HL-60 (cell line): ENCODE measurements around the gene TANC1.

Source experiments
- DNase-seq, 2 experiments: peaks; one replicate each; pipeline ENCODE4 v3.0.0-alpha.2; 2010 to 2020; ENCODE audit warnings: low read depth in 1 of 2, low spot score in 1 of 2
- H3K27ac ChIP-seq: fragments of 250-450 bp; sonication (Bioruptor Pico); replicated peaks from 2 replicates; pipeline ENCODE4 v1.5.1; 2020; ENCODE audit warnings: mild to moderate bottlenecking, moderate library complexity
- H3K27me3 ChIP-seq: fragments of 250-450 bp; sonication (Bioruptor Pico); 2 replicates; pipeline ENCODE4 v1.5.1; 2021; ENCODE audit warnings: mild to moderate bottlenecking, moderate library complexity; ENCODE audit not compliant: insufficient read depth, poor library complexity, severe bottlenecking
- H3K4me3 ChIP-seq: replicated peaks from 2 replicates; pipeline ENCODE4 v1.5.1; 2011; ENCODE audit warnings: mild to moderate bottlenecking, control low read depth, low read length; ENCODE audit not compliant: insufficient read depth
- GABPA ChIP-seq: IDR thresholded peaks from 2 replicates; pipeline ENCODE4 v1.6.1; 2012; ENCODE audit warnings: low read depth
- POLR2AphosphoS5 ChIP-seq: IDR thresholded peaks from 2 replicates; pipeline ENCODE4 v1.6.1; 2012; ENCODE audit warnings: low read depth
- SPI1 ChIP-seq: IDR thresholded peaks from 2 replicates; pipeline ENCODE4 v1.6.1; 2012; ENCODE audit warnings: low read depth, mild to moderate bottlenecking, borderline replicate concordance
- TF ChIP-seq, protein P1 (sequence below): IDR thresholded peaks from 2 replicates; pipeline ENCODE4 v1.6.1; 2012; ENCODE audit warnings: low read depth; ENCODE audit not compliant: insufficient replicate concordance
- TF ChIP-seq, protein P2 (sequence below): IDR thresholded peaks from one replicate; pipeline ENCODE4 v1.5.1; 2011; ENCODE audit warnings: low read length, control low read depth, inconsistent platforms; ENCODE audit not compliant: insufficient read depth

Gene TANC1

DNA sequence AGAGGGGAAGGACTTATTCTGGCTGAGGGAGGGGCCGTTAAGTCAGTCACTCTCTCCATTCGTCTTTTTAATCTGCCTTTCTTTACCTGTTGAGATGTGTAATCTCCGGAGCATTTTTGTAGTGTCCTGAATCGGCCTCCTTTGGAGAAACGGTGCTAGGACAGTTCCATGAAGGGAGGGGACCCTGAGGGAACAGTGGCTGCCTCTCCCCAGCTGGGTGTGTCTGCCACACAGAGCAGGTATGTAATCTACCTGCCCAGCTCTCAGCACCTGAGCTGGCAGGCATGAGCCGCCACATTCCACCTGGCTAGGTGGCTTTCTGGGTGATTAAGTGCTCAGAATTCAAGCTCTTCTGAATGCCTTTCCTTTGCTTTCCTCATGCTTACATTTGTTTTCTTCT is 186.9 kb downstream of the TANC1 start:
- Histone ChIP-seq H3K4me3 (no peak overlapping the region), H3K27me3 (no peaks in the 10 kb centered on the region), H3K27ac (no peak overlapping the region)
- TF ChIP-seq, protein P1, sequence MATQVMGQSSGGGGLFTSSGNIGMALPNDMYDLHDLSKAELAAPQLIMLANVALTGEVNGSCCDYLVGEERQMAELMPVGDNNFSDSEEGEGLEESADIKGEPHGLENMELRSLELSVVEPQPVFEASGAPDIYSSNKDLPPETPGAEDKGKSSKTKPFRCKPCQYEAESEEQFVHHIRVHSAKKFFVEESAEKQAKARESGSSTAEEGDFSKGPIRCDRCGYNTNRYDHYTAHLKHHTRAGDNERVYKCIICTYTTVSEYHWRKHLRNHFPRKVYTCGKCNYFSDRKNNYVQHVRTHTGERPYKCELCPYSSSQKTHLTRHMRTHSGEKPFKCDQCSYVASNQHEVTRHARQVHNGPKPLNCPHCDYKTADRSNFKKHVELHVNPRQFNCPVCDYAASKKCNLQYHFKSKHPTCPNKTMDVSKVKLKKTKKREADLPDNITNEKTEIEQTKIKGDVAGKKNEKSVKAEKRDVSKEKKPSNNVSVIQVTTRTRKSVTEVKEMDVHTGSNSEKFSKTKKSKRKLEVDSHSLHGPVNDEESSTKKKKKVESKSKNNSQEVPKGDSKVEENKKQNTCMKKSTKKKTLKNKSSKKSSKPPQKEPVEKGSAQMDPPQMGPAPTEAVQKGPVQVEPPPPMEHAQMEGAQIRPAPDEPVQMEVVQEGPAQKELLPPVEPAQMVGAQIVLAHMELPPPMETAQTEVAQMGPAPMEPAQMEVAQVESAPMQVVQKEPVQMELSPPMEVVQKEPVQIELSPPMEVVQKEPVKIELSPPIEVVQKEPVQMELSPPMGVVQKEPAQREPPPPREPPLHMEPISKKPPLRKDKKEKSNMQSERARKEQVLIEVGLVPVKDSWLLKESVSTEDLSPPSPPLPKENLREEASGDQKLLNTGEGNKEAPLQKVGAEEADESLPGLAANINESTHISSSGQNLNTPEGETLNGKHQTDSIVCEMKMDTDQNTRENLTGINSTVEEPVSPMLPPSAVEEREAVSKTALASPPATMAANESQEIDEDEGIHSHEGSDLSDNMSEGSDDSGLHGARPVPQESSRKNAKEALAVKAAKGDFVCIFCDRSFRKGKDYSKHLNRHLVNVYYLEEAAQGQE: no peak
- TF ChIP-seq, protein P2, sequence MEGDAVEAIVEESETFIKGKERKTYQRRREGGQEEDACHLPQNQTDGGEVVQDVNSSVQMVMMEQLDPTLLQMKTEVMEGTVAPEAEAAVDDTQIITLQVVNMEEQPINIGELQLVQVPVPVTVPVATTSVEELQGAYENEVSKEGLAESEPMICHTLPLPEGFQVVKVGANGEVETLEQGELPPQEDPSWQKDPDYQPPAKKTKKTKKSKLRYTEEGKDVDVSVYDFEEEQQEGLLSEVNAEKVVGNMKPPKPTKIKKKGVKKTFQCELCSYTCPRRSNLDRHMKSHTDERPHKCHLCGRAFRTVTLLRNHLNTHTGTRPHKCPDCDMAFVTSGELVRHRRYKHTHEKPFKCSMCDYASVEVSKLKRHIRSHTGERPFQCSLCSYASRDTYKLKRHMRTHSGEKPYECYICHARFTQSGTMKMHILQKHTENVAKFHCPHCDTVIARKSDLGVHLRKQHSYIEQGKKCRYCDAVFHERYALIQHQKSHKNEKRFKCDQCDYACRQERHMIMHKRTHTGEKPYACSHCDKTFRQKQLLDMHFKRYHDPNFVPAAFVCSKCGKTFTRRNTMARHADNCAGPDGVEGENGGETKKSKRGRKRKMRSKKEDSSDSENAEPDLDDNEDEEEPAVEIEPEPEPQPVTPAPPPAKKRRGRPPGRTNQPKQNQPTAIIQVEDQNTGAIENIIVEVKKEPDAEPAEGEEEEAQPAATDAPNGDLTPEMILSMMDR: no peak
- no peak for TF ChIP-seq POLR2AphosphoS5
- TF ChIP-seq SPI1: no peak
- no peak for TF ChIP-seq GABPA
- DNase-seq: no peak

DNA sequence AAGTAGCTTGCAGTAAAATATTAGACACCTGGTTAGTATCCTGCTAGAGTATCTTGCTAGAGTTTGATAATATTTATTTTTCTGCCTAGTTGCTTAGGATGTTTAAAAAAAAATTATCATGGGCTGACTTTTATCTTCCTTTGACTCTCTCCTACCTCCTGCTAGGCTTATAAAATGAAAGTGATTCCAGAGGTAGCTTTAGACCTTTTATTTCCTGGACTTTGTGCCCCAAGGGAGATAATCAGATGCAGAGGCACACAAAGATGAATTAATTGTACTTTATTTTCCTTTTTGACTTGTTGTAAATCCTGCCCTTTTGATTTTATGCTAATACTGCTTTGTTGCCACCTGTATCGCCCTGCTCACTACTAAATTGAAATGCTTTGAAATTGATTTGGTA is 187.4 kb downstream of the TANC1 start:
- DNase-seq: no peak
- no peak overlapping the region for H3K4me3 ChIP-seq
- no peaks in the 10 kb centered on the region for H3K27me3 ChIP-seq
- no peak overlapping the region for H3K27ac ChIP-seq
- TF ChIP-seq SPI1: no peak

DNA sequence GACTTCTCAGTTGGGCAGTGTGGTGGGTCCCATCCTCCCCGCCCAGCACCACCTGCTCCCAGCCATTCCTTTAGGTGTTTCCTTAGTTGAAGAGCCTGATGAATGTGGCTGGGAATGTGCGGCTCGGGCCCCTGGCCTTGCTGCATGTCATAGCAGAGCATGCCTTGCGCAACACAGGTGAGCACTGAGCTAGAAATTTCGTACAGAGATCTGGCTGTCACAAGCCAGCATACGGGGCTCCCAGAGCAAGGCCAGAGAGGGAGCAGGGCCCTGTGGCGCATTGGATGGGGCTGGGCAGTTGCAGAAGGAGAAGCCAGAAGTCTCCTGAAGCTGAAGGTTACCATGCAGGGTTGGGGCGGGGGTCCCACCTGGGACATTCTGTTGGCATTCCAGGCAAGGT is 188.4 kb downstream of the TANC1 start:
- TF ChIP-seq GABPA: no peak
- DNase-seq: no peak
- H3K27ac ChIP-seq: no peak overlapping the region
- no peaks in the 10 kb centered on the region for H3K27me3 ChIP-seq
- no peak overlapping the region for H3K4me3 ChIP-seq

DNA sequence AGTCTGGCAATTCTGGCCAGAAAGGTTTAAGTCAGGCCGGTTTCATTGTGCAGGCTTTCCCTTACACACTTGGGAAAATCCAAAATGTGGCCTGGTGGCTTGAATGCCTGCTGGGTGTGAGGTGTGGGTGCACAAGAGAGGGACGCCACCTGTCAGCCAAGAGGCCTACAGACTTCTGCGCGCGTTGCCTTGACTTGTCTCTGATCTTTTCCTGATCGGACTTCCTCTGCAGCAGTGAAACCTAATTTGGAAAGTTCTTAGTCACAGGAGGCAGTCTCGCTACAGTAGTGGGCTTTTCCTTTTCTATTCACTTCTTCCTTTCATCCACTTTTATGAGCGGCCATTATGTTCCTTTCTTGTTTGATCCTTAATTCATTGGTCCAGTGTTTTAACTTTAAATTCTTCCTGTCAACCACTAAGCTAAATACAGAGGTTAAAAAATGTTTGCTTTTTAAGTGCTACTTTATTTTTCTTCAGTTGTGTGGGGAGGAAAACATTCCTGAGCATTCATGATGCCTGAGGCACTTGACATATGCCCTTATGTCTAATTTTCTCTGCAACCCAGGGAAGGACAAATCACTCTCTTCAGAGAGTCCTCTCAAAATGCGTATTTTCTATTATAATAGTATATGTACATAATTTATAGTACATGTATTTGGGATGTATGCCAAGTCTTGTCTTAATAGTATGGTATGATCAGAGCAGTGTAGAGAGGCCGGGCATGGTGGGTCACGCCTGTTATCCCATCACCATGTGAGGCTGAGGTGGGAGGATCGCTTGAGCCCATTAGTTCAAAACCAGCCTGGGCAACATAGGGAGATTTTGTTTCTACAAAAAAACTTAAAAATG is 189.1 kb downstream of the TANC1 start:
- Histone ChIP-seq H3K27ac (no peak overlapping the region), H3K27me3 (no peaks in the 10 kb centered on the region), H3K4me3 (no peak overlapping the region)
- no peak for DNase-seq
- TF ChIP-seq POLR2AphosphoS5 (no peak), GABPA (no peak), SPI1 (no peak)
- TF ChIP-seq, protein P2: no peak
- TF ChIP-seq, protein P1: no peak

DNA sequence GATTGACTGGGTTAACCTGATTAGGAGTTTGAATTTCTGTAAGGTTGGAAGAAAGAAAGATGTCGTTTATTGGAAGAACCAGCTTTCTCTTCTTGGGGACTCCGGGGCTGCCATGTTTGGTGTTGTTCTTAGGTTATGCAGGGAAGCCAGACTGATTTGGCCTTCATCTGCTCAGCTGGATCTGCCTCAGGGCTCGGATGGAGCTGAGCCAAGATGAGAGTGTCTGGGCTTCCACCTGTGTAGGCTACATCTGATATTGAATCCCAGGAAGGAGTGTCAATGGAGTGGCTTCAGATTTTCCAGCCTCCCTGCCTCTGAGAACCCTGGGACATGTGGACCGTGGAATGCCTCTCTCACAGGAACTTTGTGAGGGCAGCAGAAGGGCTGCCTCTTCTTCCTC is 192.0 kb downstream of the TANC1 start:
- H3K27ac ChIP-seq: no peak overlapping the region
- TF ChIP-seq, protein P1: no peak
- TF ChIP-seq, protein P2: no peak
- TF ChIP-seq SPI1: no peak
- no peak for TF ChIP-seq GABPA
- no peak for TF ChIP-seq POLR2AphosphoS5
- DNase-seq: no peak
- no peak overlapping the region for H3K4me3 ChIP-seq
- H3K27me3 ChIP-seq: no peaks in the 10 kb centered on the region
